Erythroblast (primary cell): ENCODE data around the gene CHD5.
A peak's percentile ranks its signal among the peaks of the same experiment; 100 is the strongest.

ENCODE experiments used
- DNase-seq, 2 experiments: peaks; one replicate each; lab custom pipeline; 2025; lab: John Stamatoyannopoulos, UW
- GATA1 ChIP-seq: IDR thresholded peaks from 2 replicates; pipeline ENCODE4 v1.6.1; 2011; ENCODE audit warnings: low read depth, mild to moderate bottlenecking, control low read depth, low read length, moderate library complexity
- POLR2A ChIP-seq: IDR thresholded peaks from 2 replicates; pipeline ENCODE4 v1.6.1; 2011; ENCODE audit warnings: mild to moderate bottlenecking, low read length

Gene CHD5

DNA sequence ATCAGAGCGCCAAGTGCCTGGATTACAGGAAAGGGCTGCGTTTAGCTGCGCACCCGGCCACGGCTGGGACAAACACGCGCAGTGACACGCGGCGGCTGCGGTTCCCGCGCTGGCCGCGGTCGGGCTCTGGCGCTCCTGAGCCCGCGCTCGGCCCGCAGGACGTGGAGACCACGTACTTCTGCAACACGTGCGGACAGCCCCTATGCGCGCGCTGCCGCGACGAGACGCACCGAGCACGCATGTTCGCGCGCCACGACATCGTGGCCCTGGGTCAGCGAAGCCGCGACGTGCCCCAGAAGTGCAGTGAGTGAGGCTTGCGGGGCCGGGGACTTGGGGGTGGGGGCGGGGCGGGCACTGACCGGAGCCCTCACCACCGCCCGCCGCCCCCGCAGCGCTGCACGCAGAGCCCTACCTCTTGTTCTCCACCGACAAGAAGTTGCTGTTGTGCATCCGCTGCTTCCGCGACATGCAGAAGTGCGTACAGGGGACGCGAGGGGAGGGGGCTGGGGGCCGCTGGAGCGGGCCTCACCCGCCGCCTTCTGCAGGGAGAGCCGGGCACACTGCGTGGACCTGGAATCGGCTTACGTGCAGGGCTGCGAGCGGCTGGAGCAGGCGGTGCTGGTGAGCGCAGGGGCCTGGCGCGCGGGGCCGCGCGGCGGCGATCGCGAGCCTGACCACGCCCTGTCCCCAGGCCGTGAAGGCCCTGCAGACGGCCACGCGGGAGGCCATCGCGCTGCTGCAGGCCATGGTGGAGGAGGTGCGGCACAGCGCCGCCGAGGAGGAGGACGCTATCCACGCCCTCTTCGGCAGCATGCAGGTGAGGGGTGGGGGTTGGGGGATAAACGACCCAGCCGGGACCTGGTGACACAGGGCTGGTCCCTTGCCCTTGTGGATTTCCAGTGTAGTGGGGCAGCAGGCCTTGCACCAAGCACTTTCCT is 28.9 kb upstream of the CHD5 start:
- peak; percentile 66 to 76 for DNase-seq
- TF ChIP-seq POLR2A (no peak), GATA1 (no peak)

DNA sequence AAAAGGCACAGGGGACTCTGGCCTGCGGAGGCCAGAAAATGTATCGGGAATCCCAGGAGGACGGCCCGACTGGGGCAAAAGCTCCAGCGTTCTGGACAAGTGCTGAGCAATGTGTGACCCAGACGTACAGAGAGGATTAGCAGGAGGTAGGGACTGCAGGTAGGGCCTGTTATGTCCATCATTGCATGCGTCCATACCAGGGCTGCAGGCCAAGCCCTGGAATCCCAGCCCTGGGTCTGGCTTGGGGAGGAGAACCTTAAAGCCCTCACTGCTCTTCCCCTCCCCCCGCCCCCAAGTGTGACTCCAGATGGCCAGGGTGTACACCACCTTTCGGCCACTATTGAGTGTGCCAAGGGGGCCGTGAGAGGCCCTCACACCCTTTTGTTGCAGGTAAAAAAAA is 27.8 kb upstream of the CHD5 start:
- DNase-seq: no peak
- TF ChIP-seq POLR2A (no peak), GATA1 (no peak)

DNA sequence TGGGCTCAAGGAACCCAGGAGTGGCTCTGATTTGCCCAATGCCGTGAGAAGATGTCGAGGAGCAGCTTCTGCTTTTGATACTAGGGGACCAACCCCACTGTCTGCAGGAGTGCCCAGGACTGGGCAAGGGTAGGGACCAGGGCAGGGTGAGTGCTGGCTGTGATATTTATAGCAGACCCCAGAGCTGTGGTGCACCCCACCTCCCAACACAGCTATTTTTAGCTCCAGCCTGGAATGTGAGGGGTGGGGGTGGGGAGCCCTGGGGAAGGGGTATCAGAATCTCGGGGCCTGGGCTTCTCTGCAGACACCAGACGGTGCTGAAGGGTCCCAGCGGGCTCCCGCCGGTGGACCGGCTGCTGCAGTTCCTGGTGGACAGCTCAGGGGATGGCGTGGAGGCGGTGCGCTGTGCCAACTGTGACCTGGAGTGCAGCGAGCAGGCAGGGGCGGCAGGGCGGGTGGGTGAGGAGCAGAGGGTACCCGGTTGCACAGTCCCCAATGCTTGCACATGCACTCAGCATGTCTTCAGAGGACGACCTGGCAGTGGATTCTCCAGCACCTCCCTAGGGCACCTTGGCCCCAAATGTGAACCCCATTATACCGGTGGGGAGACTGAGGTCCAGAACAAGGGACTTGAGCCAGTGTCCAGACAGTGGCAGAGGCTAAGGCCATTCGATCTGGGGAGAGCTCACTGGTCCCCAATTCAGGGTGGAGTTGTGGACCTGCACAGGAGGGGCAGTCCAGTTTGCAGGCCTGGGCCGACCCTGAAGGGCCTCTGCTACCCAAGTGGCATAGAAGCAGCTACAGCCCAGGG is 27.2 kb upstream of the CHD5 start:
- DNase-seq: no peak
- no peak for TF ChIP-seq POLR2A

DNA sequence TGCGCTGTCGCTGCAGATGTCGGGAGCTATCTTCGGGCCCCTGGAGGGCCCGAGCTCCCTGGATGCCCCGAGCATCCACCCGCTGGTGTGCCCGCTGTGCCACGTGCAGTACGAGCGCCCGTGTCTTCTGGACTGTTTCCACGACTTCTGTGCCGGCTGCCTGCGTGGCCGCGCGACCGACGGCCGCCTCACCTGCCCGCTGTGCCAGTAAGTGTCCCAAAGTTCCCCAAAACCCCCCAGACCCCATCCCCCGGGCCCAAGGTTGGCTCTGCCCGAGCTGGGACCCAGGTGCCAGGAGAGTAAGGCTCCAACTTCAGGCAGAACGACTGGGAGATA is 26.4 kb upstream of the CHD5 start:
- no peak for DNase-seq
- TF ChIP-seq GATA1: no peak
- TF ChIP-seq POLR2A: no peak

DNA sequence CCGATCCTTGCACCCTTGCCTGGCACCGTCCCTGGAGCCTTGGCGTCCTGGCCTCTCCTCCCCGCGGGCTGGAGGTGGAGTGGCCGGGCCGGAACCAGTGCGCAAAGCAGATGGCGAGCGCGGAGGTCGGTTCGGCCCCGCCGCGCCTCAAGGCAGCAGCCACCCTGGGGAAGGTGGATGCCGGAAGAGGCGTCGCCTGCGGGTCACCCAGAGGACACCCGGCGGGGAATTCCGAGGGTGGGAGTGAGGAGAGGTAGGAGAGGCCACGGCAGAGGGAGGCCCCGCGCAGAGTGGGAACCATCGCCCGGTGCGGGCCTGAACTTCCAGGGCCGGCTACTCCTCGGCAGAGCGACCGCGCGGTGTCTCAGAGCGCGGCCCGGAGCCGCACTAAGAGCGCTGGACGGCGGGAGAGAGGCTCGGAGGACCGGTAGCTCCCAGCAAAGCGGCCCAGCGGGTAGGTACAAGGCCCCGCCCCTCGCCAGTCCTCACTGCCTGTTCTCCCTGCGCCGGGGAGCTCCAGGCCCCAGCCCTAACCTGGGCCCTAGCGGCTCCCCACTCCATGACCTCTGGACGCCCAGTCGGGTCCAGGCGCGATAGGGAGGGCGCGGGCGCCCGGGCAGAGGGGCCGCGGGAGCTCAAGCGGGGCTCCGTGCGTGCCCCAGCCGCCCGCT is 25.9 kb upstream of the CHD5 start, which contains the start of gene RNF207:
RNF207 (plus strand) TSS at position 271 of the 671 bp plus-strand sequence. CDS start 417 bp downstream, outside the sequence.
- peak; percentile 22 to 31 for DNase-seq
- no peak for TF ChIP-seq GATA1
- TF ChIP-seq POLR2A: no peak

DNA sequence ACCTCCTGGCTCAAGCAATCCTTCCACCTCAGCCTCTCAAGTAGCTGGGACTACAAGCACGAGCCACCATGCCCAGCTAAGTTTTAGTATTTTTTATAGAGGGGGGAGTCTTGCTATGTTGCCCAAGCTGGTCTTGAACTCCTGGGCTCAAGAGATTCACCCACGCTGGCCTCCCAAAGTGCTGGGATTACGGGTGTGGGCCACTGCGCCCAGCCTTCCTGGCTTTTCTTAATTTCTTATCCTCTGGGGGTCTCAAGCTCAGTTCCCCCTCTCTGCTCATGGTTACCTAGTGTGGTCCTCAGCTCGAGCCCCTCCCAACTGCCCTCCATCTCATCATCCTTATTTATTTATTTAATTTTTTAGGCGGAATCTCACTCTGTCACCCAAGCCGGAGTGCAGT is 22.1 kb upstream of the CHD5 start:
- no peak for DNase-seq
- TF ChIP-seq GATA1 (no peak), POLR2A (no peak)

DNA sequence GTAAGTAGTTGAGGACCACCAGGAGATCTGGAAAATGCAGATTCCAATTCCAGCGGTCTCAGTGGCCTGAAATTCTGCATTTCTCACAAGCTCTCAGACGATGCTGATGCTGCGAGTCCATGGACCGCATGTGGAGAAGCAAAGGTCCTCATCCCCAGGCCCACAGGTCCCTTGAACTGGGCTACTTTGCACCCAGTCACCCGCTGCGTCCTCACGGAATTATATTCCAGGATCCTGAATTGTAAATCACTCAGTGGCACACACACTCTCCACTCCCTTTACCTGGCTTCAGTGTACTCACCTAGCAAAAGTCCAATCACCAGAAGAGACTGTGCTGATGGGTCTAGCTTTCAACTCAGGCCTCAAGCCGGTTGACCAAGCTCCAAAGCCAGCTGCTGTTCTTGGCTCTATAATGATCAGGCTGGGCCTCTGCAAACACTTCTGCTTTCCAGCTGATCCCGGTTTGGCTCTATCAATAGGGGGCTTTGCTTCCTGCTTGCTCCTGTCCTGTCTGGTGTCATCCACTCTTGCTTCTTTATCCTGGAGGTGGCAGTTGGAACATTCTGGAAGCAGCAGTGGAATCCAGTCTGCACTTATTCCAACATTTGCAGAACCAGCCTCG is 20.2 kb upstream of the CHD5 start:
- no peak for DNase-seq
- TF ChIP-seq GATA1 (no peak), POLR2A (no peak)

DNA sequence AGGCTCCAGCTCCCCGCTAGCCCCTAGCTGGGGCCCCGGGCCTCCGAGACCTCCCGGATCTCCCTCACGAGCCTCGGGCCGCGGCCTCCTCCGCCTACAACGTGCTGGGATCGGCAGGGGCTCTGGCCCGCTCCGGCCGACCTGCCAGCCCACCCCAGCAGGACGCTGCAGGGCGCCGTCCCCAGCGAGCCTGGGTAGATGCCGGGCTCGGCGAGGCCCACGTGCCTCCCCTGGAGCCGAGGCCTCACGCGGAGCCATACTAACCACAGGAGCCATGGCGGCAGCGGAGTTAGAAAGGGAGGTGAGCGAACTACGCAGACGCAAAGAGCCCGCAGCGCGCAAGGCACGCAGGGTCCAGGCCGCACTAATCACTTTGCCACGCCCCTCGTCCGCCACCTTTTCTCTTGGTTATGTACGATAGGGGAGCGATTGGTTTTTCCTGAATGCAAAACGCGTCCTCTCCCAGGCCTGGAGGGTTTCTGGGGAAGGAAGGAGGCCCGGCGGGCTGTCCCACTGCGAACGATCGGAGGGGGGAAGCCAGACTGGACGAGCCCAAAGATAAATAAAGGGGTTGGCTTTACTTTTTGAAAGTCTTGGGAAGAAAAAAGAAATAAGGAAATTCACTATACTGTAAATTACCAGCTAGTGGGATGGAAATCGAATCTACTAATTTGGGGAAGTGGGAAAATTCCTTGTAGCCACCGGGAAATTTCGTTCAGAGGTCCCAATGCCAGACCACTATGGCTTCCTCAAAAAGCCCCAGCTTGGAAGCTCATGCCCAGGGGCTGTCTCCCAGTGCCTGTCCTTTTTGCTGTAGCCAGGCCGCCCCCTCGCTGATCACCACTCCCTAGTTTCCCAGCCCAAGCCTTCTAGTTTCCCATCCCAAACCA is 19.4 kb upstream of the CHD5 start, which contains the start of gene RPL22:
RPL22 (minus strand) TSS at position 298 of the 890 bp plus-strand sequence; CDS start at position 276, 22 bp downstream.
- peak; percentile 98 to 99 for DNase-seq
- TF ChIP-seq GATA1 (no peak), POLR2A (peak; percentile 89)

DNA sequence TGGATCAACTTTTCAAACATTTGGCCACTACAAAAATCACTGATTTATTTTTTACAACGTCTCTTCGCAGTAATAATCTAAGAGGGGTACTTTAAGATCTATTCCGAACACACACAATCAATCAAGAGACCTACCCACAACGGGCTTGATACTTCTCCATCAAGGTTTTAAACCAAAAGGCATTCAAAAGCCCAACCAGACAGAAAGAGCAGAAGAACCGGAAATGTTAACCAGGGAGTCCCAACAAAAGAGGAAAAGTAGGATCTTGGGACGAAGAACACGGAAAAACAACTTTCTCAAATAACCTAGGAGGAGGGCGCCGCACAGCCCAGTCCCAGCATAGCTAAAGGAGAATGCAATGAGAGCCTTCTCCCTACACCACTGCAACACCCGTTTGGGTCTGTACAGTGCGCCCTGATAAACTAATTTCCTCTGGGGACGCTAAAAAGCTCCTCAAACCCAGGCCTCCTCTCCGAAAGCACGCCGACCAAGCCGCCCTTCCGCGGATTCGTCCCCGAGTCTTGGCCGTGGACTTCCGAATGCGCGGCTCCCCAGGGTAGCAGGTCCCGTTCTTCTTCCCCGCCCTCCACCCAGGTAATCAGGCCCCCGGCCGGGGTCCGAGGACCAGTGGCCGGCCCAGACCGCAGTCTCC is 18.7 kb upstream of the CHD5 start:
- TF ChIP-seq POLR2A (no peak), GATA1 (no peak)
- peak; percentile 68 to 72 for DNase-seq

DNA sequence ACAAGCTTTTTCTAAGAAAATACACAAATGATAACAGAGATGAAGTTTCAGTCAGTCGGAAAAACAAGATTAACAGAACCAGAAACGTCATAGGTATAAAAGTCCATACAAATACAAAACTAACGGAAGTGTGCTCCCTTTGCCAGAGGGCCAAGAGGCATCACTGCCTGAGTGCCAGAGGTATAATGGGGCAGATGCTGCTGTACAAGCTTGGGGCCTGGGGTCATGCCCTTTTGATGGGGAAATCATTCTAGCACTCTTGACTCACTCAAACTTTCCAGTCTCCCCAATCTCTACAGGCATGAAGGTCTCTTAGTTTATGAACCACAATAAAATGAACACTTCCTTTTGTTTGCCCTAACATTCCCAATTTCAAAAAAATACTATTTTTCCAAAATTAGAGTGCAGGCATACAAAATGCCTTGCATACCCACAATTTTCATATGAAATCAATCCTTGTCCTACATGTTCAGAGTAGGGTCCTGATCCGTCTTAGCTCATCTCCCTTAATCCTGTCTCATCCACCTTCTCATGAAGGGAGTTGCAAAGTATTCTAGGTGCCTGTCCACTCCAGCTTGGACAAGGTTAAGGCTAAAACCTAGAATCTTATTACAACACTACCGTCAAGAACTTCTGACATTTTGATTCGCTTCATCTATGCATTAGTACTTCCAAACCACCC is 17.8 kb upstream of the CHD5 start:
- TF ChIP-seq POLR2A (no peak), GATA1 (no peak)
- DNase-seq: no peak

DNA sequence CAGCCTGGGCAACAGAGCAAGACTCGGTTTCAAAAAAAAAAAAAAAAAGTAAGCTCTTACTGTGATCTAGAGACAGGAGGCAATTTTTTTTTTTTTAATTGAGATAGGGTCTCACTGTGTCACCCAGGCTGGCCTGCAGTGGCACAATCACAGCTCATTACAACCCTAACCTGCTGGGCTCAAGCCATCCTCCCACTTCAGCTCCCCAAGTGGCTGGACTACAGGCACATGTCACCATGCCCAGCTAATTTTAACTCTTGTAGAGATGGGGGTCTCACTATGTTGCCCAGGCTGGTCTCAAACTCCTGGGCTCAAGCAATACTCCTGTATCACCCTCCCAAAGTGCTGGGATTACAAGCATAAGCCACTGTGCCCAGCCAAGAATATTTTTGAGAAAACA is 11.8 kb upstream of the CHD5 start:
- DNase-seq: no peak
- no peak for TF ChIP-seq POLR2A
- TF ChIP-seq GATA1: no peak
